Gastroesophageal sphincter (tissue), 4 donors: ENCODE results near the gene SREK1. TPM values are rescaled to one million over a fixed set of nuclear protein-coding genes. Genes with fewer than 3 reads are reported as not detected.
"Not testable (repeated sequence)": the region's sequence is repeated elsewhere in the genome, so short reads cannot be mapped to it uniquely, and the experiment has no call there.

ENCODE experiments used
- ATAC-seq: fragments of 150-250 bp; one replicate; pipeline ENCODE4 v1.9.1; 2016; ENCODE audit warnings: mild to moderate bottlenecking, moderate library complexity
- H3K27ac ChIP-seq, 4 donors: fragments of 200-600 bp; sonication (generic) in 3 of 4; 1 replicate in 3 of 4; 2 replicates in 1 of 4; pipeline ENCODE4 v1.5.1; 2016 to 2019
- H3K27me3 ChIP-seq: fragments of 200-600 bp; sonication (generic); one replicate; pipeline ENCODE4 v1.5.1; 2019
- H3K36me3 ChIP-seq, 2 donors: fragments of 200-600 bp; sonication (generic); one replicate each; pipeline ENCODE4 v1.5.1; 2019; ENCODE audit warnings: control low read depth in 1 of 2
- H3K4me1 ChIP-seq, 3 donors: fragments of 200-600 bp; sonication (generic); 1 replicate in 2 of 3; 2 replicates in 1 of 3; pipeline ENCODE4 v1.5.1; 2016 to 2019; ENCODE audit warnings: control low read depth in 2 of 3
- H3K4me3 ChIP-seq, 2 donors: fragments of 200-600 bp; sonication (generic); one replicate each; pipeline ENCODE4 v1.5.1; 2019; ENCODE audit warnings: mild to moderate bottlenecking in 1 of 2, moderate library complexity in 1 of 2
- H3K9me3 ChIP-seq, 3 donors: fragments of 200-600 bp; sonication (generic); one replicate each; pipeline ENCODE4 v1.5.1; 2017 to 2019; ENCODE audit warnings: control low read depth in 2 of 3
- EP300 ChIP-seq: sonication (generic); formaldehyde crosslinking; IDR thresholded peaks from one replicate; pipeline ENCODE4 v1.6.1; 2017; ENCODE audit warnings: antibody characterized with exemption, mild to moderate bottlenecking
- POLR2A ChIP-seq, 2 donors: fragments of 450-650 bp; IDR thresholded peaks; one replicate each; pipeline ENCODE4 v1.6.1; 2017; ENCODE audit warnings: antibody characterized with exemption in 2 of 2, mild to moderate bottlenecking in 2 of 2, moderate library complexity in 1 of 2
- POLR2AphosphoS5 ChIP-seq: sonication (generic); formaldehyde crosslinking; IDR thresholded peaks from one replicate; pipeline ENCODE4 v1.6.1; 2017; ENCODE audit warnings: antibody characterized with exemption
- WGBS, 2 donors: methylation state at CpG; one replicate each; pipeline ENCODE4 v1.1.5; 2018; ENCODE audit warnings: low coverage in 1 of 2; 5-methylcytosine and 5-hydroxymethylcytosine counted together
- total RNA-seq, 4 donors: library from RNA; depleted of rRNA; stranded (reverse); fragments of >200 nt; gene quantifications; one replicate each; pipeline ENCODE4 v1.1.0, GENCODE V29; 2016
- TF ChIP-seq, protein P1 (sequence below), 4 experiments: fragments of 200-600 bp in 2 of 4; fragments of 450-650 bp in 2 of 4; sonication (generic) in 1 of 4; IDR thresholded peaks; one replicate each; pipeline ENCODE4 v1.5.1; 2017 to 2019; ENCODE audit warnings: antibody characterized with exemption in 4 of 4, mild to moderate bottlenecking in 2 of 4, moderate library complexity in 2 of 4

The SREK1 gene
- total RNA-seq, 4 donors from 2014 or later = 28.4 to 107 (median 49.5) TPM

DNA sequence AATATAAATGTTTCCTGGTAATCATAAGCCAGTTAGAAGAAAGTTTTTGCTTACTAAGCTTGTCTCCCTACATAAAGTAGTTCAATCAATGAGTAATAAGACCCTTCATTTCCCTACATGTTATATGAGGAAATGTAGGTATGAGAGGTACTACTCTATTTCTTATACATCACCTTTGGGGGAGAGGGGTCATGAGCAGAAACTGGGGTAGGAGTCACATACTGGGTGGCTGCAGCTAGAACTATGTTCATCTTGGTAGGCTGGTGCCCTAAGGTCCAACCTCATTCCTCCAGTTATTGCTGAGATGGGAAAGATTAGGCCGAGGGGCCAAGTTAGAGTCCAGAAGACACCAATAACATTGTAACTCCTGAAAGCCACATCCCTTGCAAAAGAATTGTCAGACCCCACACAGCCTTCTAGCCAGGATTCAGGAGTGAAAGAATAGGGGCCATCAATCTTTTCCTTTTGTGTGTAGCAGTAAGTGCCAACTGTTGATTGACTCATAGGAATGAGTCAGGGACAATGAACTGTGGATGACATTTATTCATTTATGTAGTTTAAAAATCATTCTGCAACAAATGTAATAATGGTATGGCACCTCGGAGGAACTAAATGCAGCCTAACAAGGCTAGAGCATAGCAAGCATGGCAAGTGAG lies 21.6 kb upstream of the SREK1 start:
- TF ChIP-seq, protein P1, sequence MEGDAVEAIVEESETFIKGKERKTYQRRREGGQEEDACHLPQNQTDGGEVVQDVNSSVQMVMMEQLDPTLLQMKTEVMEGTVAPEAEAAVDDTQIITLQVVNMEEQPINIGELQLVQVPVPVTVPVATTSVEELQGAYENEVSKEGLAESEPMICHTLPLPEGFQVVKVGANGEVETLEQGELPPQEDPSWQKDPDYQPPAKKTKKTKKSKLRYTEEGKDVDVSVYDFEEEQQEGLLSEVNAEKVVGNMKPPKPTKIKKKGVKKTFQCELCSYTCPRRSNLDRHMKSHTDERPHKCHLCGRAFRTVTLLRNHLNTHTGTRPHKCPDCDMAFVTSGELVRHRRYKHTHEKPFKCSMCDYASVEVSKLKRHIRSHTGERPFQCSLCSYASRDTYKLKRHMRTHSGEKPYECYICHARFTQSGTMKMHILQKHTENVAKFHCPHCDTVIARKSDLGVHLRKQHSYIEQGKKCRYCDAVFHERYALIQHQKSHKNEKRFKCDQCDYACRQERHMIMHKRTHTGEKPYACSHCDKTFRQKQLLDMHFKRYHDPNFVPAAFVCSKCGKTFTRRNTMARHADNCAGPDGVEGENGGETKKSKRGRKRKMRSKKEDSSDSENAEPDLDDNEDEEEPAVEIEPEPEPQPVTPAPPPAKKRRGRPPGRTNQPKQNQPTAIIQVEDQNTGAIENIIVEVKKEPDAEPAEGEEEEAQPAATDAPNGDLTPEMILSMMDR (IDR thresholded peaks at IDR 0.05) = no peak
- TF ChIP-seq POLR2A (IDR thresholded peaks at IDR 0.05) (no peak), EP300 (no peak), POLR2AphosphoS5 (no peak)
- Histone ChIP-seq H3K27me3 (no peaks in the 10 kb centered on the region), H3K4me1 (no peaks in the 10 kb centered on the region), H3K4me3 (no peak overlapping the region), H3K36me3 (no peaks in the 10 kb centered on the region), H3K27ac (no peak overlapping the region), H3K9me3 (no peaks in the 10 kb centered on the region)
- no peak for ATAC-seq
- 63 to 80% methylated on average over 2 of the region's 2 CpGs for WGBS, 2 donors

- Histone ChIP-seq H3K4me3 (no peak overlapping the region), H3K36me3 (no peaks in the 10 kb centered on the region), H3K27ac (no peak overlapping the region), H3K27me3 (no peaks in the 10 kb centered on the region), H3K4me1 (peaks cover 0 to 1% (median 0%) of the 10 kb centered on the region in 3 donors), H3K9me3 (no peaks in the 10 kb centered on the region)
- 71% methylated on average over 4 of the region's 4 CpGs; no CpG with 5 or more reads in 1 of the 2 donors for WGBS, 2 donors
- no peak for ATAC-seq
- no peak for TF ChIP-seq POLR2AphosphoS5
- TF ChIP-seq POLR2A (IDR thresholded peaks at IDR 0.05) = no peak
- no peak for TF ChIP-seq EP300
- TF ChIP-seq, protein P1 (IDR thresholded peaks at IDR 0.05) = no peak
Observed at GRCh38 chr5:66129144-66129543, 15.0 kb upstream of the SREK1 start.

GRCh38 chr5:66130493-66130892 lies 13.6 kb upstream of the SREK1 start:
- ATAC-seq = no peak
- H3K27ac ChIP-seq = no peak overlapping the region
- TF ChIP-seq POLR2A (IDR thresholded peaks at IDR 0.05) (no peak), EP300 (no peak), POLR2AphosphoS5 (no peak)
- TF ChIP-seq, protein P1 (IDR thresholded peaks at IDR 0.05) = no peak
- no peaks in the 10 kb centered on the region for H3K27me3 ChIP-seq
- no peaks in the 10 kb centered on the region for H3K36me3 ChIP-seq
- peaks cover 0 to 6% (median 0%) of the 10 kb centered on the region in 3 donors for H3K4me1 ChIP-seq
- no peaks in the 10 kb centered on the region for H3K9me3 ChIP-seq
- 83 to 100% methylated on average over 1 of the region's 1 CpG for WGBS, 2 donors
- no peak overlapping the region for H3K4me3 ChIP-seq

DNA sequence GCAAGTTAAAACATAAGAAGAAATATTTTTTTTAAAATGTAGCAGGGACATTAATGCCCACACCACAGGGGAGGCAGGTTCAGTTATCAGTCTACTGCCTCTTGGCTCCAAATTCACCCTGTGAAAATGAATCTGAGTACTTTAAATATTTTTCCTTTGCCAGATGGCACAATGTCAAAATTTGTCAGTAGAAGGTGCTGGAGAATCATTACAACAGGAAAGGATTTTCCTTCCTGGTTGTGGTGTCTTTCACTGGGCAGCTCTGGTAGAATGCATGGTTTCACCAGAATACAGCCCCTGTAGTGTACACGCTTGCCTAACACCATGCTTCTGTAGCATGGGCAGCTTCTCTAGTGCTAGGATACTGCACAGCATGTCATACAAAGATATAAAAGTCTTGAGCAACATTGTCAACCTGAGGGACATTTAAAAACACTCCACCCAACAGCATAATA lies 9.7 kb upstream of the SREK1 start:
- TF ChIP-seq, protein P1 (IDR thresholded peaks at IDR 0.05) = no peak
- TF ChIP-seq POLR2AphosphoS5 = no peak
- TF ChIP-seq EP300 = no peak
- no peak for TF ChIP-seq POLR2A (IDR thresholded peaks at IDR 0.05)
- Histone ChIP-seq H3K4me3 (no peak overlapping the region), H3K4me1 (peaks cover 0 to 6% (median 0%) of the 10 kb centered on the region in 3 donors), H3K27me3 (no peaks in the 10 kb centered on the region), H3K27ac (no peak overlapping the region), H3K9me3 (no peaks in the 10 kb centered on the region), H3K36me3 (no peaks in the 10 kb centered on the region)
- ATAC-seq = no peak
- WGBS, 2 donors = 67 to 83% methylated on average over 1 of the region's 1 CpG

DNA sequence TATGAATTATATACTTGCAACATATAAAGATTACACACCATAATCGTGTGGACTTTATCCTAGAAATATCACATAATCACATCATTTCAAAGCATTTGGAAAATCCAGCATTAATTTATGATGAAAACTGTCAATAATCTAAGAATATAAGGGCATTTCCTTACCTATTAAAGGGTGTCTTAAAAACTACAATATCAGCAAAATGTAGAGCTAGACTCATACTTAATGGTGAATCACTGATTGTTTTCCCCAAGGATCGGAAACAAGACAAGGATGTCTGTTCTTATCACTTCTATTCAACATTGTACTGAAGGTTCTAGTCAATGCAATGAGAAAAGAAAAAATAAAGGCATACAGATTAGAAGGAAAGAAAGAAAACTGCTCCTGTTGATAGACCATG lies 8.0 kb upstream of the SREK1 start:
- no peaks in the 10 kb centered on the region for H3K9me3 ChIP-seq
- no peak for ATAC-seq
- H3K4me3 ChIP-seq = no peak overlapping the region
- H3K27me3 ChIP-seq = no peaks in the 10 kb centered on the region
- peaks cover 0 to 6% (median 0%) of the 10 kb centered on the region in 3 donors for H3K4me1 ChIP-seq
- H3K27ac ChIP-seq = no peak overlapping the region
- TF ChIP-seq EP300 (no peak), POLR2A (IDR thresholded peaks at IDR 0.05) (no peak)
- 69 to 90% methylated on average over 1 to 2 of the region's 2 CpGs for WGBS, 2 donors
- H3K36me3 ChIP-seq = no peaks in the 10 kb centered on the region

DNA sequence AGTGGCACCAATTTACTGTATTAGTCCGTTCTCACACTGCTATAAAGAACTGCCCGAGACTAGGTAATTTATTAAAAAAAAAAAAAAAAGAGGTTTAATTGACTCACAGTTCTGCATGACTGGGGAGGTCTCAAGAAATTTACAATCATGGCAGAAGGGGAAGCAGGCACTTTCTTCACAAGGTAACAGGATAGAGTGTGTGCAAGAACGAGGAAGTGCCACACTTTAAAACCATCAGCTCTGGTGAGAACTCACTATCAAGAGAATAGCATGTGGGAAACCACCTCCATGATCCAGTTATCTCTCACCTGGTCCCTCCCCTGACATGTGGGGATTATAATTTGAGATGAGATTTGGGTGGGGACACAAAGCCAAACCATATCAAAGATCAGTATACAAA lies 7.2 kb upstream of the SREK1 start:
- ATAC-seq = not testable (repeated sequence)
- 64% methylated on average over 2 of the region's 3 CpGs; no CpG with 5 or more reads in 1 of the 2 donors for WGBS, 2 donors

More for the DNA sequence above, 7.2 kb upstream of the SREK1 start:
- not testable (repeated sequence) for H3K4me3 ChIP-seq, H3K4me1 ChIP-seq, H3K36me3 ChIP-seq, H3K9me3 ChIP-seq, H3K27ac ChIP-seq, H3K27me3 ChIP-seq
